ENCODE data around the gene SLC41A3.

DNA sequence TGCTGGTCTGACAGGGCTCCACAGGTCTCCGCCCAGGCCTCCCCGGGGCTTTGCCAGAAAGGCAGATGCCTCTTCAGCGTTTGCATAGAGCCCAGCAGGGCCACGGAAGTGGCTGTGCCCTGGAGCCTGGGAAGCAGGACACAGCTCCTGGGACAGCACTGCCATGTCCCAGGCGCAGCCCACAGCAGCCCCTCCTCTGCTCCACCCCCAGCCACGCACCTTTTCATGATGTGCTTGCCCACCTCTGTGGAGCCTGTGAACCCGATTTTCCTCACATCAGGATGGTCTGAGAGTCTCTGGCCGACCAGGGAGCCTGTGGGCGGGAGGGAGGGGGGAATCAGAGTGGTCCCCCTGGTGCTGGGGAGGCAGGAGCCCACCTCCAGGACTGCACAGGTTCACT, 33.9 kb upstream of the SLC41A3 start:
- TF ChIP-seq EZH2 (IDR thresholded peaks at IDR 0.05; ENCODE audit: low read length, missing control alignments) (no peak), CTCF (conservative IDR thresholded peaks at IDR 0.05 in 1 of 2, IDR thresholded peaks at IDR 0.05 in 1 of 2; ENCODE audit: low read depth in 1 of 2, low read length in 2 of 2) (no peak)
